ENCODE measurements around the gene ATF7. TPM values are rescaled to one million over a fixed set of nuclear protein-coding genes. Genes with fewer than 3 reads are reported as not detected.

The ATF7 gene
- total RNA-seq, 2 donors from 2014 or later = 38.3 to 39.2 TPM

DNA sequence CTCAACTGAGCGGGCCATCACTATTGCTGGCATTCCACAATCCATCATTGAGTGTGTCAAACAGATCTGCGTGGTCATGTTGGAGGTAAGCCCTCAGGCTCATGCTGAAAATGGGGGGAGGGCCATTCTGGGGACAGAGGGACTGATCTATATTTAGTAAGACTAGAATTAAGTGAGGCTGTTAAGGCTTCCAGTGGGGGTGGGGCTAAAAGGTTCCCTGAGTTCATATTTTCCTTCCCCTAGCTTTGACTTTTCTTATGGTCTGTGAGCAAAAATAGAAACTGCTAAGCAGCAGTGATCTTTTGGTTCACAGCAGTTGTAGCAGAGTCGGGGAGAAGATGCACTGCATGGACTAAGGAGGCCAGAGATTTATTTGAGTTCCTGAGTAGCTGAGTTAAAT lies 165.1 kb downstream of the ATF7 start:
- no peak for DNase-seq
- intact Hi-C loops (cut with DNase I, micrococcal nuclease) = loop anchor here in 1 of 2 donors (10.0 kb wide), 1 partner anchor 64 kb away; no protein-coding TSS in a partner anchor
- no peak for ATAC-seq

DNA sequence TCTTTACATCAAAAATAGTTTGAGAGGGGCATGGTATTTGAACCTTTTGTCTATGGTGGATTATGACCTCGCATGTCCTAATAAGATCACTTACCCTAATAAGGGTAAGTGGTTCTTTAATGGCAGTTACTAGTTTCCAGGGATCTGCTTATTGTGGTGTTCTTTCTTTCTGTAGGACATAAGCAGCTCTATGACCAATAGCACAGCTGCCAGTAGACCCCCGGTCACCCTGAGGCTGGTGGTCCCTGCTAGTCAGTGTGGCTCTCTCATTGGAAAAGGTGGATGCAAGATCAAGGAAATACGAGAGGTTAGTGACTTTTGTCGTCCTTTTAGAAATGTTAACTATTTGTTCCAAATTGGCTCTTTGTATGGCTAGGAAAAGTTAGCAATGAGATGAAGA lies 167.1 kb downstream of the ATF7 start:
- ATAC-seq (no peak), DNase-seq (no peak)
- intact Hi-C loops (cut with DNase I, micrococcal nuclease) = no loop called here

Other genes starting within 250 kb of the ATF7 start
- 10 to 100 TPM; 85.2 to 98.2 TPM for gene SP1, start 246.2 kb downstream of the ATF7 start, total RNA-seq
- gene AMHR2, start 202.5 kb downstream of the ATF7 start, total RNA-seq = not detected
- 100 to 1,000 TPM; 447 to 662 TPM for gene PRR13, start 184.6 kb downstream of the ATF7 start, total RNA-seq
- 100 to 1,000 TPM; 586 to 592 TPM for gene PCBP2, start 174.3 kb downstream of the ATF7 start, total RNA-seq
- gene MAP3K12, start 126.9 kb downstream of the ATF7 start, total RNA-seq = 1 to 10 TPM; 3.2 to 6.8 TPM
- 10 to 100 TPM; 21.3 to 22.3 TPM for gene TARBP2, start 125.1 kb downstream of the ATF7 start, total RNA-seq
- not detected for gene NPFF, start 118.9 kb downstream of the ATF7 start, total RNA-seq
- 100 to 1,000 TPM; 323 to 371 TPM for gene ATP5MC2, start 49.7 kb upstream of the ATF7 start, total RNA-seq
- 10 to 100 TPM; 65.0 to 91.0 TPM for gene CALCOCO1, start 101.1 kb upstream of the ATF7 start, total RNA-seq
- not detected for gene CISTR, start 125.6 kb upstream of the ATF7 start, total RNA-seq